Measurements from ENCODE around the gene TTC34.
"Not testable (repeated sequence)": the region's sequence is repeated elsewhere in the genome, so short reads cannot be mapped to it uniquely, and the experiment has no call there.

Gene TTC34

GRCh38 chr1:2639607-2640521 lies 161.6 kb downstream of the TTC34 start:
- no peak for DNase-seq

GRCh38 chr1:2639203-2639602 lies 162.3 kb downstream of the TTC34 start:
- no peak for DNase-seq

GRCh38 chr1:2638466-2639115 lies 162.9 kb downstream of the TTC34 start:
- DNase-seq: no peak

GRCh38 chr1:2637442-2638145 lies 163.9 kb downstream of the TTC34 start:
- DNase-seq: no peak

- no peak for DNase-seq
Observed at GRCh38 chr1:2636733-2637132, 164.8 kb downstream of the TTC34 start.

GRCh38 chr1:2635361-2636010 lies 166.0 kb downstream of the TTC34 start:
- no peak for DNase-seq

- no peak for DNase-seq
Observed at GRCh38 chr1:2633936-2634491, 167.5 kb downstream of the TTC34 start.

- no peak for DNase-seq
Observed at GRCh38 chr1:2633366-2633935, 168.0 kb downstream of the TTC34 start.

GRCh38 chr1:2632561-2633361 lies 168.7 kb downstream of the TTC34 start, which contains the start of gene MMEL1:
Gene MMEL1, minus strand, starts transcription at chr1:2633016. Its CDS starts 3,532 bp downstream, at chr1:2629484.
- no peak for DNase-seq

GRCh38 chr1:2632051-2632430 lies 169.5 kb downstream of the TTC34 start:
- DNase-seq: no peak

GRCh38 chr1:2631136-2632050 lies 170.1 kb downstream of the TTC34 start:
- no peak for DNase-seq

GRCh38 chr1:2630498-2631135 lies 170.9 kb downstream of the TTC34 start:
- DNase-seq: no peak

- no peak for DNase-seq
Observed at GRCh38 chr1:2629627-2630497, 171.6 kb downstream of the TTC34 start.

- DNase-seq: no peak
Observed at GRCh38 chr1:2628933-2629626, 172.4 kb downstream of the TTC34 start.

- DNase-seq: no peak
Observed at GRCh38 chr1:2628191-2628932, 173.1 kb downstream of the TTC34 start.

GRCh38 chr1:2627746-2628145 lies 173.7 kb downstream of the TTC34 start:
- DNase-seq: no peak

- DNase-seq: not testable (repeated sequence)
Observed at GRCh38 chr1:2625748-2626147, 175.7 kb downstream of the TTC34 start.
